ENCODE measurements around the gene APOBEC3B. TPM values are rescaled to one million over a fixed set of nuclear protein-coding genes. Genes with fewer than 3 reads are reported as not detected.

Gene APOBEC3B
- total and polyA plus RNA-seq, 9 of the 15 experiments (the other 6 are each of a cell fraction or from before 2014, with no cell fraction given): 5.9 to 166 (median 43.2) TPM

DNA sequence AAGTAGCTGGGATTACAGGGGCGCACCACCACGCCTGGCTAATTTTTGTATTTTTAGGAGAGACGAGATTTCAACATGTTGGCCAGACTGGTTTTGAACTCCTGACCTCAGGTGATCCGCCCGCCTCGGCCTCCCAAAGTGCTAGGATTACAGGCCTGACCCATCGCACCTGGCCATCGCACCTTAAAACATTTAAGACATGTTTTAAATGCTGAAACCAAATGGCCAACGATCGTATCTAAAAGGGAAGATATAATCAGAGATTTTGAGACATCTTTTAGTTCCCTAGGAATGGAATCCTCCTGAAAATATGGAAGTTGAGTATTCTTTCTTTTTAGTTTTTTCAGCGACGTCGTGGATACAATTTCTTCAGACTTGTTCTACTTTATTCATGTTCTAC lies 46.5 kb upstream of the APOBEC3B start:
- ATAC-seq (no peak), DNase-seq (ENCODE audit: extremely low read depth in 1 of 4, low spot score in 3 of 4) (no peak), FAIRE-seq (no peak)
- Histone ChIP-seq H3K4me3 (no peak overlapping the region), H4K20me1 (replicated peaks; ENCODE audit: control insufficient read depth, insufficient read depth, low read length) (no peaks in the 10 kb centered on the region), H3K9me3 (replicated peaks; ENCODE audit: control insufficient read depth, insufficient read depth, low read depth, low read length) (no peaks in the 10 kb centered on the region), H3K9me1 (ENCODE audit: control insufficient read depth, insufficient read depth, low read length) (no peaks in the 10 kb centered on the region), H3K4me2 (ENCODE audit: insufficient read depth, low read length) (no peak overlapping the region), H3K79me2 (ENCODE audit: control insufficient read depth, insufficient read depth, low read length) (no peaks in the 10 kb centered on the region), H2AFZ (ENCODE audit: low read depth, low read length) (no peak overlapping the region), H3K9ac (ENCODE audit: insufficient read depth in 1 of 2, low read depth in 2 of 2, low read length in 2 of 2) (no peak overlapping the region), H3K27me3 (ENCODE audit: control insufficient read depth in 2 of 2, insufficient read depth in 2 of 2, low read length in 2 of 2) (peaks cover 2 to 35% of the 10 kb centered on the region in 2 experiments; a peak in 4 of 5 replicates), H3K4me1 (replicated peaks in 1 of 2; ENCODE audit: control insufficient read depth in 2 of 2, insufficient read depth in 2 of 2, low read length in 2 of 2) (peaks cover 0 to 3% of the 10 kb centered on the region in 2 experiments; a peak in 2 of 5 replicates), H3K36me3 (ENCODE audit: control insufficient read depth, insufficient read depth, low read length) (no peaks in the 10 kb centered on the region), H3K27ac (ENCODE audit: extremely low read depth, low read depth, low read length) (no peak overlapping the region)
- ChIA-PET CTCF (ENCODE audit: low intra/inter-chr PET ratio) (no interaction called here), POLR2A (no interaction called here)
- intact Hi-C loops (cut with micrococcal nuclease): no loop called here
- 8% methylated on average over 9 of the region's 13 CpGs for WGBS (ENCODE audit: insufficient coverage, low coverage, missing lambda C conversion rate)
- in situ Hi-C loops (cut with MboI): no loop called here
- BruUV-seq (replicated peaks): no TSS peak
- TF ChIP-seq ELK3 (CRISPR knock-in tag; IDR thresholded peaks at IDR 0.05) (no peak), ZBTB2 (IDR thresholded peaks at IDR 0.05) (no peak), KLF1 (tag; IDR thresholded peaks at IDR 0.05) (no peak), ARNT (IDR thresholded peaks at IDR 0.05) (no peak), MGA (IDR thresholded peaks at IDR 0.05) (no peak), MCM5 (IDR thresholded peaks at IDR 0.05; ENCODE audit: low read depth) (no peak)

All from K562 (cell line).